SU-DHL-6 (cell line): ENCODE data around the gene TERC.

ENCODE experiments used
- H2AFZ ChIP-seq: fragments of 200-600 bp; sonication (generic); 2 replicates; pipeline ENCODE4 v1.6.1; 2014; ENCODE audit warnings: low read depth, mild to moderate bottlenecking, moderate library complexity, mixed read lengths, antibody characterized with exemption, low read length; ENCODE audit not compliant: severe bottlenecking
- H3F3A ChIP-seq: fragments of 200-600 bp; shearing (Covaris generic); 2 replicates; pipeline ENCODE4 v1.6.0; 2016; ENCODE audit warnings: antibody characterized with exemption, mild to moderate bottlenecking; ENCODE audit not compliant: insufficient read depth
- H3K27ac ChIP-seq: fragments of 200-600 bp; sonication (generic); 2 replicates; pipeline ENCODE4 v1.5.1; 2016; ENCODE audit warnings: low read depth, mild to moderate bottlenecking, low read length, moderate library complexity, mixed read lengths
- H3K27me3 ChIP-seq: fragments of 200-600 bp; sonication (generic), shearing (Covaris generic); 2 replicates; pipeline ENCODE4 v1.6.0; 2014; ENCODE audit warnings: mild to moderate bottlenecking, low read length
- H3K36me3 ChIP-seq: fragments of 200-600 bp; sonication (generic); 2 replicates; pipeline ENCODE4 v1.6.1; 2014; ENCODE audit warnings: mild to moderate bottlenecking, low read length, mixed read lengths
- H3K4me2 ChIP-seq: fragments of 300-600, 200-600 bp; shearing (Covaris generic), sonication (generic); 2 replicates; pipeline ENCODE4 v1.6.0; 2014; ENCODE audit warnings: low read length, low read depth, mild to moderate bottlenecking; ENCODE audit not compliant: poor library complexity, severe bottlenecking
- H3K4me3 ChIP-seq: fragments of 200-600 bp; sonication (generic); 2 replicates; pipeline ENCODE4 v1.5.1; 2014; ENCODE audit warnings: antibody characterized with exemption, low read length, mild to moderate bottlenecking, mixed read lengths; ENCODE audit not compliant: insufficient read depth, poor library complexity, severe bottlenecking
- H3K79me2 ChIP-seq: fragments of 200-600 bp; sonication (generic); 2 replicates; pipeline ENCODE4 v1.6.1; 2014; ENCODE audit warnings: mild to moderate bottlenecking, low read length, moderate library complexity; ENCODE audit not compliant: insufficient read depth
- H3K9ac ChIP-seq: fragments of 200-600 bp; sonication (generic); 2 replicates; pipeline ENCODE4 v1.7.0; 2014; ENCODE audit warnings: mild to moderate bottlenecking, low read length
- H3K9me2 ChIP-seq: fragments of 200-600 bp; sonication (generic); replicated peaks from 2 replicates; pipeline ENCODE4 v1.6.1; 2014; ENCODE audit warnings: low read length; ENCODE audit not compliant: insufficient read depth
- H3K9me3 ChIP-seq: fragments of 200-600 bp; sonication (generic); 2 replicates; pipeline ENCODE4 v1.6.1; 2014; ENCODE audit warnings: low read length, mixed read lengths; ENCODE audit not compliant: insufficient read depth
- H4K20me1 ChIP-seq: fragments of 200-600 bp; sonication (generic); 2 replicates; pipeline ENCODE4 v1.6.1; 2014; ENCODE audit warnings: low read depth, mild to moderate bottlenecking, antibody characterized with exemption, low read length, moderate library complexity, mixed read lengths
- CTCF ChIP-seq: fragments of 200-600 bp; sonication (generic); IDR thresholded peaks from one replicate; pipeline ENCODE4 v1.5.1; 2017; ENCODE audit warnings: antibody characterized with exemption, mild to moderate bottlenecking, low read length, moderate library complexity; ENCODE audit not compliant: insufficient read depth, poor library complexity, severe bottlenecking
- EZH2phosphoT487 ChIP-seq: fragments of 200-600 bp; sonication (generic), shearing (Covaris generic); conservative IDR thresholded peaks from 2 replicates; pipeline ENCODE4 v1.6.1; 2018; ENCODE audit warnings: mild to moderate bottlenecking, antibody characterized with exemption, low read length, moderate library complexity, mixed read lengths

Gene TERC

GRCh38 chr3:169750665-169751064 is 14.2 kb downstream of the TERC start:
- TF ChIP-seq EZH2phosphoT487 (no peak), CTCF (no peak)
- Histone ChIP-seq H3F3A (no peaks in the 10 kb centered on the region), H3K9me2 (no peaks in the 10 kb centered on the region), H3K9ac (no peak overlapping the region), H3K27ac (no peak overlapping the region), H3K36me3 (no peaks in the 10 kb centered on the region), H4K20me1 (no peaks in the 10 kb centered on the region), H3K4me2 (no peak overlapping the region), H2AFZ (no peak overlapping the region), H3K27me3 (no peaks in the 10 kb centered on the region), H3K9me3 (no peaks in the 10 kb centered on the region), H3K79me2 (no peaks in the 10 kb centered on the region), H3K4me3 (no peak overlapping the region)

- H3K4me2 ChIP-seq = no peak overlapping the region
- H2AFZ ChIP-seq = no peak overlapping the region
- H3K9me2 ChIP-seq = no peaks in the 10 kb centered on the region
- no peaks in the 10 kb centered on the region for H3K36me3 ChIP-seq
- H3F3A ChIP-seq = no peaks in the 10 kb centered on the region
- no peaks in the 10 kb centered on the region for H3K9me3 ChIP-seq
- TF ChIP-seq EZH2phosphoT487 (no peak), CTCF (no peak)
- H4K20me1 ChIP-seq = no peaks in the 10 kb centered on the region
- H3K79me2 ChIP-seq = no peaks in the 10 kb centered on the region
- H3K4me3 ChIP-seq = no peak overlapping the region
- no peak overlapping the region for H3K27ac ChIP-seq
- no peak overlapping the region for H3K9ac ChIP-seq
- no peaks in the 10 kb centered on the region for H3K27me3 ChIP-seq
These were observed 16.2 kb downstream of the TERC start for GRCh38 chr3:169748670-169749069.

GRCh38 chr3:169746924-169747323 is 17.9 kb downstream of the TERC start:
- H3K79me2 ChIP-seq = no peaks in the 10 kb centered on the region
- TF ChIP-seq CTCF (no peak), EZH2phosphoT487 (no peak)

More at GRCh38 chr3:169746924-169747323, 17.9 kb downstream of the TERC start:
- no peaks in the 10 kb centered on the region for H3K9me3 ChIP-seq
- H2AFZ ChIP-seq = no peak overlapping the region
- H3K36me3 ChIP-seq = no peaks in the 10 kb centered on the region
- H3K27ac ChIP-seq = no peak overlapping the region
- H3F3A ChIP-seq = no peaks in the 10 kb centered on the region
- no peaks in the 10 kb centered on the region for H3K27me3 ChIP-seq
- no peak overlapping the region for H3K4me2 ChIP-seq
- no peaks in the 10 kb centered on the region for H3K9me2 ChIP-seq
- no peak overlapping the region for H3K4me3 ChIP-seq
- no peak overlapping the region for H3K9ac ChIP-seq
- no peaks in the 10 kb centered on the region for H4K20me1 ChIP-seq
